ENCODE results near the gene TMEM129.

The TMEM129 gene

GRCh38 chr4:1736812-1737211 is 15.7 kb upstream of the TMEM129 start:
- no peak overlapping the region for H3K27ac ChIP-seq (ENCODE audit: low read depth, low read length)
- H3K27me3 ChIP-seq (ENCODE audit: control insufficient read depth in 5 of 5, insufficient read depth in 4 of 5, low read length in 5 of 5), result no peaks in the 10 kb centered on the region
- H3K36me3 ChIP-seq (ENCODE audit: control insufficient read depth in 5 of 5, insufficient read depth in 5 of 5, low read length in 5 of 5), result peaks cover 2 to 79% (median 47%) of the 10 kb centered on the region in 5 donors
- H3K9me3 ChIP-seq (ENCODE audit: control insufficient read depth in 5 of 5, low read length in 5 of 5), result peaks cover 4 to 14% (median 10%) of the 10 kb centered on the region in 5 donors
- no peak overlapping the region for H3K4me3 ChIP-seq (ENCODE audit: low read depth in 1 of 5, low read length in 5 of 5)
- H3K4me1 ChIP-seq (ENCODE audit: control insufficient read depth in 5 of 5, insufficient read depth in 5 of 5, low read length in 5 of 5), result peaks cover 0 to 11% (median 0%) of the 10 kb centered on the region in 5 donors
- no peak overlapping the region for H3K9ac ChIP-seq (ENCODE audit: low read length in 5 of 5)

DNA sequence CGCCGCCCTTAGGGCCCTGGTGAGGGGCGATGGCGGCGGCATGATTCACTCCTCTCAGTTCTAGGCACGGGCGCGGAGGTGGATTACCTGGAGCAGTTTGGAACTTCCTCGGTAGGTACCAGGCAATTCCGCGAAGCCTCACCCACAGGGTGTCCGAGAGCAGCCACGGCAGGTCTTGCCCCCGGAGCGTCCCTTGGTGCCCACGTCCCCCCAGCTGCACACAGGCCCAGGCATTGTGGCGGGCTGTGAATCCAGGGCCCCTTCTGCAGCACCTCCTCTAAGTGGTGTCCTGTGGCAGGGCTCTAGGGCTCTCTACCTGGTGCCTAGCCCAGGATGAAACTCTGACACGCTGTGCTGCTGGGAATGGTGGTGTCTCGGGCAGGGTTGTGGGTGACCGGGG is 14.1 kb upstream of the TMEM129 start:
- Histone ChIP-seq H3K4me3 (ENCODE audit: low read depth in 1 of 5, low read length in 5 of 5) (no peak overlapping the region), H3K9ac (ENCODE audit: low read length in 5 of 5) (no peak overlapping the region), H3K9me3 (ENCODE audit: control insufficient read depth in 5 of 5, low read length in 5 of 5) (peaks cover 4 to 14% (median 10%) of the 10 kb centered on the region in 5 donors), H3K36me3 (ENCODE audit: control insufficient read depth in 5 of 5, insufficient read depth in 5 of 5, low read length in 5 of 5) (peaks cover 5 to 74% (median 48%) of the 10 kb centered on the region in 5 donors), H3K27ac (ENCODE audit: low read depth, low read length) (no peak overlapping the region), H3K4me1 (ENCODE audit: control insufficient read depth in 5 of 5, insufficient read depth in 5 of 5, low read length in 5 of 5) (peaks cover 0 to 3% (median 0%) of the 10 kb centered on the region in 5 donors), H3K27me3 (ENCODE audit: control insufficient read depth in 5 of 5, insufficient read depth in 4 of 5, low read length in 5 of 5) (no peaks in the 10 kb centered on the region)

DNA sequence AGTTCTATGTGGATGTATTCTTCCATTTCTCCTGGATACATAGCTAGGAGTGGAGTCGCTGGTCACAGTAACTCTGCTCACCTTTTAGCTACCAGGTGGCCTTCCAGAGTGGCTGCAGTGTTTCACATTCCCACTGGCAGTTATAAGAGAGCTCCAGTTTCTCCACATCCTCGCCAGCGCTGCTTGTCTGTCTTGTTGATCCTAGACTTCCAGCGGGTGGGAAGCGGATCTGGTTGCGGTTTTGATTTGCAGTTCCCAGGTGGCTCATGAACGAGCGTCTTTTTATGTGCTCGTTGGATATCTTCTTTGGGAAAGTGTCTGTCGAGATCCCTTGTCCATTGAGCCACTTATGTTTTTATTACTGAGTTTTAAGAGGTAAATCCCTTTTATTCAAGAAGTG is 11.8 kb upstream of the TMEM129 start:
- H3K27me3 ChIP-seq (ENCODE audit: control insufficient read depth in 5 of 5, insufficient read depth in 4 of 5, low read length in 5 of 5), result no peaks in the 10 kb centered on the region
- peaks cover 0 to 20% (median 18%) of the 10 kb centered on the region in 5 donors for H3K4me1 ChIP-seq (ENCODE audit: control insufficient read depth in 5 of 5, insufficient read depth in 5 of 5, low read length in 5 of 5)
- H3K9me3 ChIP-seq (ENCODE audit: control insufficient read depth in 5 of 5, low read length in 5 of 5), result peaks cover 0 to 10% (median 3%) of the 10 kb centered on the region in 5 donors
- H3K9ac ChIP-seq (ENCODE audit: low read length in 5 of 5), result no peak overlapping the region
- H3K36me3 ChIP-seq (ENCODE audit: control insufficient read depth in 5 of 5, insufficient read depth in 5 of 5, low read length in 5 of 5), result peaks cover 5 to 69% (median 47%) of the 10 kb centered on the region in 5 donors
- H3K4me3 ChIP-seq (ENCODE audit: low read depth in 1 of 5, low read length in 5 of 5), result no peak overlapping the region
- H3K27ac ChIP-seq (ENCODE audit: low read depth, low read length), result no peak overlapping the region

DNA sequence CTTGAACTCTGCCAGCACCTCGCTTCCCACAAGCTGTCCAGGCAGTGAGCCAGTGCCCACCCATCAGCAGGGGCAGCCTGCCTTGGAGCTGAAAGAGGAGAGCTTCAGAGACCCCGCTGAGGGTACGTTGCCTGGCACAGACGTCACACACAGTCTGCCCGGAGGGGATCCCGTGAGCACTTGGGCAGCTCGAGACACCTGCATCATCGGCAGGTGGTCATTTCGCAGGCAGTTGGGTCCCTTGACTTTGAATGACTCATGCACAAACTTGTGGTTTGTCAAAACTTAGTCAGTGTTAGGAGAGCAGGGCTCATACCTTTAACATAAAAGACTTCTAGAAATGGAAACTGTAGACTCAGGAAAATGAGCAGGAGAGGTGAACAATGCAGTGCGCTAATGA is 10.1 kb upstream of the TMEM129 start:
- peaks cover 5 to 52% (median 36%) of the 10 kb centered on the region in 5 donors for H3K36me3 ChIP-seq (ENCODE audit: control insufficient read depth in 5 of 5, insufficient read depth in 5 of 5, low read length in 5 of 5)
- peaks cover 0 to 38% (median 32%) of the 10 kb centered on the region in 5 donors for H3K4me1 ChIP-seq (ENCODE audit: control insufficient read depth in 5 of 5, insufficient read depth in 5 of 5, low read length in 5 of 5)
- H3K9ac ChIP-seq (ENCODE audit: low read length in 5 of 5), result no peak overlapping the region
- H3K4me3 ChIP-seq (ENCODE audit: low read depth in 1 of 5, low read length in 5 of 5), result no peak overlapping the region
- no peaks in the 10 kb centered on the region for H3K9me3 ChIP-seq (ENCODE audit: control insufficient read depth in 5 of 5, low read length in 5 of 5)
- no peaks in the 10 kb centered on the region for H3K27me3 ChIP-seq (ENCODE audit: control insufficient read depth in 5 of 5, insufficient read depth in 4 of 5, low read length in 5 of 5)
- H3K27ac ChIP-seq (ENCODE audit: low read depth, low read length), result no peak overlapping the region

DNA sequence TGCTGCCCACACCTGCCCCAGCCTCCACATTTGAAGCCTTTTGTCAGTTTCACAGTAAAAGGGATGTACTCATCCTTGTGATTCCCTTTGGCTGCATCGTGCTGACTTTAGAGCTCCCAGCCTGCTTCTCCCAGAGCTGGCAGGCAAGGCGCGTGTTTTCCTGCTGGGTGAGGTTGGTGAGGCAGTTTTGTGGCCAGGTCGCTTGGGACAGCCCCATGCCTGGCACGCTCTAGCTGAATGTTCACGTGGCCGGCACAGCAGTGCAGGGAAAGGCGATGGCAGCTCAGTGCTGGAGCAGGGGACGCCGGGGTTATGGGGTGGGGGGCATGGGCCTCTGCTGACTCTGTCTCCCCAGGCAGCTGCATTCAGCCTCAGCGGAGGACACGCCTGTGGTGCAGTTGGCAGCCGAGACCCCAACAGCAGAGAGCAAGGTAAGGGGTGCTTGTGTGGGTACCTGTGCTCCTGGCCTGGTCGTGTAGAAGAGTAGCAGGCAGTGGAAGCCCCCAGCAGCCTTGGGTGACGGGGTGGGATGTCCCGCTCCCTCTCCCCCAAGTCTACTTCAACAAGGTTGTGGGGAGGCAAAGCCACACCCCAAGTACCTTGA is 9.5 kb upstream of the TMEM129 start:
- H3K9me3 ChIP-seq (ENCODE audit: control insufficient read depth in 5 of 5, low read length in 5 of 5), result no peaks in the 10 kb centered on the region
- no peak overlapping the region for H3K27ac ChIP-seq (ENCODE audit: low read depth, low read length)
- no peak overlapping the region for H3K9ac ChIP-seq (ENCODE audit: low read length in 5 of 5)
- no peak overlapping the region for H3K4me3 ChIP-seq (ENCODE audit: low read depth in 1 of 5, low read length in 5 of 5)
- no peaks in the 10 kb centered on the region for H3K27me3 ChIP-seq (ENCODE audit: control insufficient read depth in 5 of 5, insufficient read depth in 4 of 5, low read length in 5 of 5)
- H3K36me3 ChIP-seq (ENCODE audit: control insufficient read depth in 5 of 5, insufficient read depth in 5 of 5, low read length in 5 of 5), result peaks cover 5 to 48% (median 33%) of the 10 kb centered on the region in 5 donors
- peaks cover 0 to 42% (median 36%) of the 10 kb centered on the region in 5 donors for H3K4me1 ChIP-seq (ENCODE audit: control insufficient read depth in 5 of 5, insufficient read depth in 5 of 5, low read length in 5 of 5)

DNA sequence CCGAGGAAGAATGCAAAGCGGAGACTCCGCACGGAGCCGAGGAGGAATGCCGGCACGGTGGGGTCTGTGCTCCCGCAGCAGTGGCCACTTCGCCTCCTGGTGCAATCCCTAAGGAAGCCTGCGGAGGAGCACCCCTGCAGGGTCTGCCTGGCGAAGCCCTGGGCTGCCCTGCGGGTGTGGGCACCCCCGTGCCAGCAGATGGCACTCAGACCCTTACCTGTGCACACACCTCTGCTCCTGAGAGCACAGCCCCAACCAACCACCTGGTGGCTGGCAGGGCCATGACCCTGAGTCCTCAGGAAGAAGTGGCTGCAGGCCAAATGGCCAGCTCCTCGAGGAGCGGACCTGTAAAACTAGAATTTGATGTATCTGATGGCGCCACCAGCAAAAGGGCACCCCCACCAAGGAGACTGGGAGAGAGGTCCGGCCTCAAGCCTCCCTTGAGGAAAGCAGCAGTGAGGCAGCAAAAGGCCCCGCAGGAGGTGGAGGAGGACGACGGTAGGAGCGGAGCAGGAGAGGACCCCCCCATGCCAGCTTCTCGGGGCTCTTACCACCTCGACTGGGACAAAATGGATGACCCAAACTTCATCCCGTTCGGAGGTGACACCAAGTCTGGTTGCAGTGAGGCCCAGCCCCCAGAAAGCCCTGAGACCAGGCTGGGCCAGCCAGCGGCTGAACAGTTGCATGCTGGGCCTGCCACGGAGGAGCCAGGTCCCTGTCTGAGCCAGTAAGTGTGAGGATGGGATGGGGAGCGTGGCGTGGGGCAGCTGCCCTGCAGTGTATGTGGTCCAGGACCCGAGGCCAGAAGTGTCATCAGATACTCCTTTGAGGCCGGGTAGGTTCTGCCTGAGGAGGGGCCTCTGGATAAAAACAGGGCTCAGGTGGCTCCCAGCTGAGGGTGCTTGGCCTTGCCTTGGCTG is 7.2 kb upstream of the TMEM129 start:
- peaks cover 5 to 44% (median 28%) of the 10 kb centered on the region in 5 donors for H3K36me3 ChIP-seq (ENCODE audit: control insufficient read depth in 5 of 5, insufficient read depth in 5 of 5, low read length in 5 of 5)
- peak overlapping the region; percentile 61 for H3K27ac ChIP-seq (ENCODE audit: low read depth, low read length)
- H3K9me3 ChIP-seq (ENCODE audit: control insufficient read depth in 5 of 5, low read length in 5 of 5), result no peaks in the 10 kb centered on the region
- peak overlapping the region in 3 of 5 donors; percentile 6 to 58 (median 31) for H3K9ac ChIP-seq (ENCODE audit: low read length in 5 of 5)
- no peaks in the 10 kb centered on the region for H3K27me3 ChIP-seq (ENCODE audit: control insufficient read depth in 5 of 5, insufficient read depth in 4 of 5, low read length in 5 of 5)
- H3K4me1 ChIP-seq (ENCODE audit: control insufficient read depth in 5 of 5, insufficient read depth in 5 of 5, low read length in 5 of 5), result peaks cover 0 to 49% (median 36%) of the 10 kb centered on the region in 5 donors
- H3K4me3 ChIP-seq (ENCODE audit: low read depth in 1 of 5, low read length in 5 of 5), result peak overlapping the region in 3 of 5 donors; percentile 20 to 55 (median 47)

- Histone ChIP-seq H3K4me3 (ENCODE audit: low read depth in 1 of 5, low read length in 5 of 5) (peak overlapping the region in 4 of 5 donors; percentile 20 to 55 (median 40)), H3K9ac (ENCODE audit: low read length in 5 of 5) (peak overlapping the region in 2 of 5 donors; percentile 8 to 58), H3K36me3 (ENCODE audit: control insufficient read depth in 5 of 5, insufficient read depth in 5 of 5, low read length in 5 of 5) (peaks cover 5 to 37% (median 22%) of the 10 kb centered on the region in 5 donors), H3K4me1 (ENCODE audit: control insufficient read depth in 5 of 5, insufficient read depth in 5 of 5, low read length in 5 of 5) (peaks cover 0 to 59% (median 43%) of the 10 kb centered on the region in 5 donors), H3K27me3 (ENCODE audit: control insufficient read depth in 5 of 5, insufficient read depth in 4 of 5, low read length in 5 of 5) (no peaks in the 10 kb centered on the region), H3K27ac (ENCODE audit: low read depth, low read length) (peak overlapping the region; percentile 61), H3K9me3 (ENCODE audit: control insufficient read depth in 5 of 5, low read length in 5 of 5) (no peaks in the 10 kb centered on the region)
These were observed 6.3 kb upstream of the TMEM129 start for GRCh38 chr4:1727117-1728031.

GRCh38 chr4:1726146-1726934 is 5.2 kb upstream of the TMEM129 start:
- peak overlapping the region; percentile 50 for H3K27ac ChIP-seq (ENCODE audit: low read depth, low read length)
- no peaks in the 10 kb centered on the region for H3K9me3 ChIP-seq (ENCODE audit: control insufficient read depth in 5 of 5, low read length in 5 of 5)
- H3K27me3 ChIP-seq (ENCODE audit: control insufficient read depth in 5 of 5, insufficient read depth in 4 of 5, low read length in 5 of 5), result no peaks in the 10 kb centered on the region
- H3K36me3 ChIP-seq (ENCODE audit: control insufficient read depth in 5 of 5, insufficient read depth in 5 of 5, low read length in 5 of 5), result peaks cover under 1 to 28% (median 18%) of the 10 kb centered on the region in 5 donors
- peaks cover 2 to 67% (median 52%) of the 10 kb centered on the region in 5 donors for H3K4me1 ChIP-seq (ENCODE audit: control insufficient read depth in 5 of 5, insufficient read depth in 5 of 5, low read length in 5 of 5)
- H3K4me3 ChIP-seq (ENCODE audit: low read depth in 1 of 5, low read length in 5 of 5), result no peak overlapping the region
- no peak overlapping the region for H3K9ac ChIP-seq (ENCODE audit: low read length in 5 of 5)

GRCh38 chr4:1725521-1725920 is 4.4 kb upstream of the TMEM129 start:
- Histone ChIP-seq H3K4me1 (ENCODE audit: control insufficient read depth in 5 of 5, insufficient read depth in 5 of 5, low read length in 5 of 5) (peaks cover 2 to 69% (median 53%) of the 10 kb centered on the region in 5 donors), H3K9me3 (ENCODE audit: control insufficient read depth in 5 of 5, low read length in 5 of 5) (no peaks in the 10 kb centered on the region), H3K9ac (ENCODE audit: low read length in 5 of 5) (no peak overlapping the region)

More at GRCh38 chr4:1725521-1725920, 4.4 kb upstream of the TMEM129 start:
- Histone ChIP-seq H3K27me3 (ENCODE audit: control insufficient read depth in 5 of 5, insufficient read depth in 4 of 5, low read length in 5 of 5) (no peaks in the 10 kb centered on the region), H3K4me3 (ENCODE audit: low read depth in 1 of 5, low read length in 5 of 5) (no peak overlapping the region), H3K27ac (ENCODE audit: low read depth, low read length) (no peak overlapping the region), H3K36me3 (ENCODE audit: control insufficient read depth in 5 of 5, insufficient read depth in 5 of 5, low read length in 5 of 5) (peaks cover 0 to 22% (median 12%) of the 10 kb centered on the region in 5 donors)
